NT2/D1 (cell line): ENCODE data around the gene DLL1.

ENCODE experiments used
- DNase-seq: peaks from one replicate; pipeline ENCODE4 v3.0.0-alpha.2; 2011; ENCODE audit warnings: low read depth, low spot score
- H3K27me3 ChIP-seq: 2 replicates; pipeline ENCODE4 v1.6.0; 2011; ENCODE audit warnings: mild to moderate bottlenecking; ENCODE audit not compliant: insufficient read length, insufficient read depth
- H3K36me3 ChIP-seq: 2 replicates; pipeline ENCODE4 v1.6.1; 2011; ENCODE audit warnings: mild to moderate bottlenecking, low read length, mixed read lengths; ENCODE audit not compliant: insufficient read depth, insufficient read length
- H3K4me1 ChIP-seq: 2 replicates; pipeline ENCODE4 v1.5.1; 2011; ENCODE audit not compliant: insufficient read depth, insufficient read length
- H3K4me3 ChIP-seq: 2 replicates; pipeline ENCODE4 v1.5.1; 2011; ENCODE audit warnings: low read depth; ENCODE audit not compliant: insufficient read length
- H3K9ac ChIP-seq: 2 replicates; pipeline ENCODE4 v1.6.0; 2011; ENCODE audit warnings: low read depth; ENCODE audit not compliant: insufficient read length
- H3K9me3 ChIP-seq: 2 replicates; pipeline ENCODE4 v1.5.1; 2011; ENCODE audit warnings: mild to moderate bottlenecking, low read length; ENCODE audit not compliant: insufficient read depth
- SUZ12 ChIP-seq: IDR thresholded peaks from 2 replicates; pipeline ENCODE4 v1.6.1; 2011; ENCODE audit not compliant: insufficient read length, insufficient read depth; ENCODE audit errors: extremely low read depth
- YY1 ChIP-seq: IDR thresholded peaks from 2 replicates; pipeline ENCODE4 v1.6.1; 2011; ENCODE audit not compliant: insufficient read length, insufficient read depth
- ZNF274 ChIP-seq: IDR thresholded peaks from 2 replicates; pipeline ENCODE4 v1.6.1; 2011; ENCODE audit warnings: mild to moderate bottlenecking, low read depth, low read length

The DLL1 gene

DNA sequence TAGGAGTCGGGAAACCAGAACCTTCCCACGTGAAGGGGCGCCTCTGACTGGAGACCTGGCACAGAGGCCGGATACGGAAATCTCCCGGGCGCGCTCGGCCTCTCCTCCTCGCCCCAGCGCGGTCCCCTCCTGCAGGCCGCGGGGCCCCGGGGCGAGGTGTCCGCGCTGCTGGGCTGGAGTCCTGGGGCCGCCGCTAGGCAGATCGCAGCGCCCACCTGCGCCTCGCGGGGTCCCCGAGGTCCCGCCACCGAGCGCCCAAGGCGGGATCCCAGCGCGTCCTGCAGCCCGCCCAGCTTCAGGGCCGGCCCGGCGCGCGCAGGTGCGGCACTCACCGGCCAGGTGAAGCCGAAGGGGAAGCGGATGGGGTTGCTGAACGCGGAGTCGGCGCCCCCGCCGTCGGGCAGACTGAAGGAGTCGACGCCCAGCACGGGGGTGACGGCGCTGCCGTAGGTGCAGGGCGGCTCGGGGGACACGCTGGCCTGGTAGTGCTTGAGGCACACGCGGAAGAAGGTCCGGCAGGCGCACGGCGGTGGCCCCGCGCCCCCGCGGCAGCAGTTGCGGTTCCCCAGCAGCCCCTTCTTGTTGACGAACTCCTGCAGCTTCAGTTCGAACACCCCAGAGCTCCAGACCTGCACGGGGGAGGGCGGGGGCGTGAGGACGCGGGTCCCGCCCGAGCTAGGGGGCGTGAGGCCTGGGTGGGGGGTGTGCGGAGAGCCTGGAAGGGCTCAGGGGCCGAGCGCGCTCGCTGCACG lies 1.5 kb downstream of the DLL1 start:
- DNase-seq: no peak
- Histone ChIP-seq H3K36me3 (peaks cover 2% of the 10 kb centered on the region), H3K9ac (peak overlapping the region; percentile 74), H3K4me3 (peak overlapping the region; percentile 46), H3K4me1 (peaks cover 5% of the 10 kb centered on the region), H3K9me3 (no peaks in the 10 kb centered on the region), H3K27me3 (peaks cover 79% of the 10 kb centered on the region)
- TF ChIP-seq ZNF274 (no peak), YY1 (no peak), SUZ12 (no peak)

DNA sequence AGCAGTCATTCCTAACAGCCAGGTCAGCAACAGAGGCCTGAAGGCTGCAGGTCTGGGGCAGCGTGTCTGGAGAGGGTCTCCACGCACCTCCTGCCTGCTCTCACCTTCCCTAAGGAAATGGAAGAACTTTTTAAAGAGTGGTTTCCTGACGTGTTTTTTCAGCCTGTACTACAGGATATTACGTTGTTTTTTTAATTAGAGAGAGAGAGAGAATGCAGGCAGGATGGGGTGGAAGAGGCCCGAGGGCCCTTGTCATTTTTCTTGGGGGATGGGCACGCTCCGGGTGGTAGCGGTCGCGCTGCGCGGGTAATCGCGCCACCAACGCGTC lies 2.1 kb downstream of the DLL1 start:
- Histone ChIP-seq H3K4me3 (peak overlapping the region; percentile 46), H3K9me3 (no peaks in the 10 kb centered on the region)

DNA sequence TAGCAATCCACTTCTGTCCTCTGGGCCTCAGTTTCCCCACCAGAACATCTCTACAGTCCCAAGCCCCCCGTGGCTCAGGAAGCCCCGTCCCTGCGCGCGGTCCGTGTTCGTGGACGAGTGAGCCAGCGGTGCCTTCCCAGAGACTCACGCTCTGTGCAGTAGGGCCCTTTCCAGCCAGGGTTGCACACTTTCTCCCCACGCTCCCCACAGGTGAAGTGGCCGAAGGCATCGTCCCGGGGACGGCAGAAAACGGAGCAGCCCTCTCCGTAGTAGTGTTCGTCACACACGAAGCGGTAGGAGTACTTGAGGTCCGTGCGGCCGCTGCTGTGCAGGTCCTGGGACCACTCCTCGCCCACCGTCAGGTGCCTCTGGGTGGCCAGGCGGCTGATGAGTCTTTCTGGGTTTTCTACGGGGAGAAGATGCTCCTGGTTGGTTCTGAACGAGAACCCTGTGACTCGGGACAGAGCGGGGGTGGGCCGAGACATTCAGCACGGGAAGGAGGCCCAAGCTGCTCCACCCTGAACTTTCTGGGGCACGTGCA lies 2.7 kb downstream of the DLL1 start:
- peaks cover 67% of the 10 kb centered on the region for H3K27me3 ChIP-seq
- peaks cover 5% of the 10 kb centered on the region for H3K4me1 ChIP-seq
- no peak for DNase-seq
- H3K36me3 ChIP-seq: peaks cover 2% of the 10 kb centered on the region
- no peak overlapping the region for H3K4me3 ChIP-seq
- H3K9ac ChIP-seq: no peak overlapping the region
- H3K9me3 ChIP-seq: no peaks in the 10 kb centered on the region
- TF ChIP-seq YY1: no peak
- TF ChIP-seq SUZ12: no peak
- no peak for TF ChIP-seq ZNF274

More for the DNA sequence above, 2.1 kb downstream of the DLL1 start:
- Histone ChIP-seq H3K36me3 (peaks cover 2% of the 10 kb centered on the region), H3K9ac (peak overlapping the region; percentile 74), H3K4me1 (peaks cover 5% of the 10 kb centered on the region), H3K27me3 (peaks cover 74% of the 10 kb centered on the region)
- no peak for DNase-seq
- TF ChIP-seq ZNF274 (no peak), YY1 (no peak), SUZ12 (no peak)

DNA sequence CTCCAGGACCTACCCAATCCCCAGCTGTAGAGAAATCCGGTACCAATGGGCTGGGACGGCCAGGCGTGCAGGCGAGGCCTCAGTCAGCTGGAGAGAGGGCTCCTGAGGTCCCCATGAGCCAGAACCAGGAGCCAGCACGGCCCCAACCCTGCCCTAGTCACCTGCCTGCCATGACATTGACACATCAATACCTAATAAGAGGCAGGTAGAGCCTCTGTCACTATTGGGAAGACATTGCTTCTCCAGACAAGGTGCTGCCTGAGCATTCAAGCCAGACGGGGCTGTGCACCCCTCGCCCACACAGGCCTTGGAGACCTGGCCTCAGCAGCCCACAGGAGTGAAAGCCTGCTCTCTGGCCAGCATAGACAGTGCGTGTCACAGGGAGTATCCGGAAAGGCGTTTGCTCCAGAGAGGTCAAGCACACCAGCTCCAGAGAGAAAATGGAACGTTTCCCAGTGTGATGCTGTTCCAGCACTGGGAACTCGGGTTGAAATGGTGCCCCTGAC lies 3.5 kb downstream of the DLL1 start:
- no peak for TF ChIP-seq YY1
- no peak for TF ChIP-seq SUZ12
- no peak for TF ChIP-seq ZNF274
- Histone ChIP-seq H3K36me3 (peaks cover 2% of the 10 kb centered on the region), H3K9ac (no peak overlapping the region), H3K4me3 (no peak overlapping the region), H3K9me3 (no peaks in the 10 kb centered on the region), H3K4me1 (peaks cover 5% of the 10 kb centered on the region), H3K27me3 (peaks cover 60% of the 10 kb centered on the region)
- no peak for DNase-seq

DNA sequence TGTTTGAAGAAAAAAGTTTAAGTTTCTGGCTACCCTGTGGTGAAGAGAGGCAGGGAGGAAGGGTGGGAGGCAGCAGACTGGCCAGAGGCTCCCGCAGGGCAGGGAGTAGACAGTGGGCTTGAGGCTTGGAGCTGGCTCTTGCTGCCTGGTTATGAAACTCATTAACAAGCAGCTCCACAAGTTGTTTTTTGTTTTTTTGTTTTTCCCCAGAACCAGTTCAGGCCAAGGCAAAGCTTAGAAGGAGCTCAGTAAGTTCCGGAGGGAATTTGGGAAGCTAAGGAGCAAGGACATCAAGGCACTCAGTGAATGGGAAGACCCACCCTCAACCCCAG lies 4.0 kb downstream of the DLL1 start:
- no peak overlapping the region for H3K4me3 ChIP-seq

DNA sequence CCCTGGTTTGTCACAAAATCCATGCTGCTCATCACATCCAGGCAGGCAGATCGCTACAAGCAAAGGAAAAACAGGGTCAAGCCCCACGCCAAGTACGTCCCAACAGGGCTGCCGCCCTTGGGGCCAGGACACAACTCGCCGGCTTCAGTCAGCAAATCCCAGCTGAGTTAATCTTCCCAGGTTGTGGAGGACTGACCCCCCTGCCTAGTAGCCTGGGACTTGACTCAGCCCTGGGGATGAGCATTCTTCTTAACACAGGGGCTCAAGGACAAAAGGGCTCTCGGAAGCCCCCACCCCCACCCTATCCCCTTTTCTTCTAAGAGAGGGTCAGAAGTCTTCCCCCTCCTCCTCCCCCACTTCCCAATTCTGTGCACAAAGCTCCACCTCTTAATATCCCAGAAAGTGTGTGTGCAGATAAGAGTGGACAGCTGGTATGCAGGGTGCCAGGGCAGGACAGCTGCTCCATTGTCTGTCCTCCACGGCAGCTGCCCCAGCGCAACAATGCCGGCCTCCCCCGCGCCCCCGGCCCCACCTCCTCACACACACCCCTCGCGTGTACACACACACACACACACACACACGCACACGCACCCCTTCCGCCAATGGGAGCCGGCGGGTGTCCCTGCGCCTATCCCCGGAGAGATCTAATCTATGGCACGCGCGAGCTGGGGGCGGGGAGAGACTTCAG lies 4.5 kb downstream of the DLL1 start:
- peaks cover 49% of the 10 kb centered on the region for H3K27me3 ChIP-seq
- no peak overlapping the region for H3K4me3 ChIP-seq
- TF ChIP-seq YY1 (no peak), ZNF274 (no peak), SUZ12 (no peak)
- no peaks in the 10 kb centered on the region for H3K9me3 ChIP-seq
- H3K36me3 ChIP-seq: peaks cover 2% of the 10 kb centered on the region
- no peak for DNase-seq
- peaks cover 2% of the 10 kb centered on the region for H3K4me1 ChIP-seq
- H3K9ac ChIP-seq: no peak overlapping the region

More for the DNA sequence above, 4.0 kb downstream of the DLL1 start:
- no peaks in the 10 kb centered on the region for H3K9me3 ChIP-seq
- H3K36me3 ChIP-seq: peaks cover 2% of the 10 kb centered on the region
- peaks cover 54% of the 10 kb centered on the region for H3K27me3 ChIP-seq
- H3K4me1 ChIP-seq: peaks cover 2% of the 10 kb centered on the region
- no peak for DNase-seq
- H3K9ac ChIP-seq: no peak overlapping the region
- TF ChIP-seq SUZ12: no peak
- no peak for TF ChIP-seq ZNF274
- no peak for TF ChIP-seq YY1

DNA sequence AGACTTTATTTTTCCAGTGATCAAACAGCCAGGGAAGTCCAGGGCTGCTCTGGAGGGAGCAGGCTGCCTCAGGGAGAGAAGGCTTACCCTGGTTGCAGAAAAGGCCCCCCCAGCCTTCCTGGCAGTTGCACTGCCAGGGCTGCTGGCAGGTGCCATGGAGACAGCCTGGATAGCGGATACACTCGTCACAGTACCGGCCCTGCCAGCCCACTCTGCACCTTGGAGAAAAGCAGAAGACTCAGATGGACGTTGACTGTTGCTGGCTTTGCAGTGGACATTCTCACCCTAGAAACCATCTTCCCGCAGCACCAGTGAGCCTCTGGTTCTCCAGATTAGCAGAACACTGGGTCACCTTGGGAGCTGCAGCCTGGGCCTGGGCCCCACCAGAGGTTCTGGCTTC lies 5.4 kb downstream of the DLL1 start:
- H3K9me3 ChIP-seq: no peaks in the 10 kb centered on the region
- peaks cover 2% of the 10 kb centered on the region for H3K36me3 ChIP-seq
- peaks cover 43% of the 10 kb centered on the region for H3K27me3 ChIP-seq
- H3K4me3 ChIP-seq: no peak overlapping the region
- DNase-seq: no peak
- no peak for TF ChIP-seq YY1
- no peak for TF ChIP-seq ZNF274
- TF ChIP-seq SUZ12: no peak
- no peak overlapping the region for H3K9ac ChIP-seq
- peaks cover 2% of the 10 kb centered on the region for H3K4me1 ChIP-seq
